ENCODE results near the gene LIMD2. TPM values are rescaled to one million over a fixed set of nuclear protein-coding genes. Genes with fewer than 3 reads are reported as not detected.

The LIMD2 gene
- total RNA-seq, 4 donors from 2014 or later: 1.6 to 8.5 (median 4.7) TPM

GRCh38 chr17:63652106-63652505, 47.8 kb downstream of the LIMD2 start:
- Histone ChIP-seq H3K27me3 (no peaks in the 10 kb centered on the region), H3K4me1 (peaks cover 0 to 3% (median 0%) of the 10 kb centered on the region in 3 donors), H3K4me3 (no peak overlapping the region), H3K36me3 (peaks cover 0 to 94% (median 16%) of the 10 kb centered on the region in 3 donors), H3K27ac (no peak overlapping the region), H3K9me3 (no peaks in the 10 kb centered on the region)
- WGBS, 2 donors: 57 to 60% methylated on average over 3 of the region's 3 CpGs
- TF ChIP-seq CTCF (IDR thresholded peaks at IDR 0.05) (no peak), POLR2A (IDR thresholded peaks at IDR 0.05) (no peak)
- intact Hi-C loops (cut with DNase I): no loop called here
- no peak for DNase-seq

GRCh38 chr17:63649813-63650212, 50.1 kb downstream of the LIMD2 start:
- Histone ChIP-seq H3K27ac (no peak overlapping the region), H3K36me3 (peaks cover 0 to 89% (median 16%) of the 10 kb centered on the region in 3 donors), H3K27me3 (no peaks in the 10 kb centered on the region), H3K4me1 (peaks cover 0 to 11% (median 5%) of the 10 kb centered on the region in 3 donors), H3K9me3 (no peaks in the 10 kb centered on the region), H3K4me3 (no peak overlapping the region)
- no peak for TF ChIP-seq POLR2A (IDR thresholded peaks at IDR 0.05)
- no peak for TF ChIP-seq CTCF (IDR thresholded peaks at IDR 0.05)
- intact Hi-C loops (cut with DNase I): no loop called here
- DNase-seq: no peak
- WGBS, 2 donors: 73 to 82% methylated on average over 1 of the region's 1 CpG

DNA sequence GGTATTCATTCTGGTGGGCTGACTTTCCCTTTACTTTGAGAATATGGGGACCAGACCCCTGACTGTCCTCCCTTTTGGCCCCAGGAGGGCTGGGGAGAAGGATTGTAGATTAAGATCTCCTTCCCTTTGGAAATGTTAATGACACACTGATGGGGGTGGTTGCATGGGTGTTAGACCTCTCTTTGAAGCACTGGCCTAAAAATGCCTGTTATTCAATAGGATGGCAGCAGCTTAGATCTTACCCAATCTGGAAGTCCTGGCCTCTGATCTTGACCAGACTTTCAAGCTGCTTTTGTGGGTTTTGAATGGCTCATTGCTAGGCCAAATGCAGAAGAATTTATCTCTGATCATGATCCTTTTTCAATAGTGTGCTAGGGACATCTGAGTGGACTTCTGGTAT, 52.0 kb downstream of the LIMD2 start:
- H3K4me1 ChIP-seq: peaks cover 0 to 8% (median 5%) of the 10 kb centered on the region in 3 donors
- H3K9me3 ChIP-seq: no peaks in the 10 kb centered on the region
- H3K36me3 ChIP-seq: peaks cover 0 to 86% (median 5%) of the 10 kb centered on the region in 3 donors
- no peaks in the 10 kb centered on the region for H3K27me3 ChIP-seq
- intact Hi-C loops (cut with DNase I): no loop called here
- no peak overlapping the region for H3K4me3 ChIP-seq
- H3K27ac ChIP-seq: no peak overlapping the region
- DNase-seq: no peak
- no peak for TF ChIP-seq CTCF (IDR thresholded peaks at IDR 0.05)
- no peak for TF ChIP-seq POLR2A (IDR thresholded peaks at IDR 0.05)

DNA sequence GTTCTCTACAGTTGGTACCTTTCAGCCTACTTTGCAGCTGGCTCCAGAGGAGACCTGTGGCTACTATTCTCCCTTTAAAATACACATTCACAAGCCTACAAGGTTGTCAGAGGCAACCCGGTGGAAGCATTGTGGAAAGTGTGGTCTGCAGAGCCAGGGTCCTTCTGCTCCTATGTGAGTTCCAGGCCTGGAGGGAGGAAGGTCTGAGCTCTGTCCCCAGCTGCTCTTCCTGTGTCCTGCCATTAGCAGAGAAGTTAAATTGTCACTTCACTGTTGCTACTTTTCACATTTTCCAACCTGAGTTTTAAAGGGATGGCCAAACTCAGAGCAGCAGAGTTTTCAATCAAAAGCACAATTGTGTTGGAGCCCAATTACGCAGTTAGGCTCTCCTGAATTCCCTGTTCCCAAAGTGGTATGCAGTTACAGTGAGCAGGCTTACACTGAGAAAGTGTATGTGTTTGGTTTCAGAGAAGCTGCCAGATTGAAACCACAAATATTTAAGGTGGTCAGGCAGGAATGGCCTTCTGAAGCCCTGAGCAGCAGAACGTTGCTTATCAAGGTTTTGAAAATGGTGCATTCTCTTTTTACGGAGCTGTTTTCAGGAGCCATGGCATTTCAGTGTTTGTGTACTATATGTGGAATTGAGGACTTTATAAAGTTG, 52.7 kb downstream of the LIMD2 start:
- no peak for TF ChIP-seq POLR2A (IDR thresholded peaks at IDR 0.05)
- TF ChIP-seq CTCF (IDR thresholded peaks at IDR 0.05): no peak
- intact Hi-C loops (cut with DNase I): no loop called here
- WGBS, 2 donors: 72 to 96% methylated on average over 4 of the region's 4 CpGs
- no peak for DNase-seq
- Histone ChIP-seq H3K36me3 (peaks cover 0 to 85% (median 0%) of the 10 kb centered on the region in 3 donors), H3K27ac (no peak overlapping the region), H3K9me3 (no peaks in the 10 kb centered on the region), H3K4me1 (peaks cover 0 to 8% (median 5%) of the 10 kb centered on the region in 3 donors), H3K27me3 (no peaks in the 10 kb centered on the region), H3K4me3 (no peak overlapping the region)

- DNase-seq: no peak
- TF ChIP-seq CTCF (IDR thresholded peaks at IDR 0.05) (no peak), POLR2A (IDR thresholded peaks at IDR 0.05) (no peak)
- intact Hi-C loops (cut with DNase I): no loop called here
- 60 to 100% methylated on average over 1 of the region's 1 CpG for WGBS, 2 donors
- H3K27ac ChIP-seq: peak overlapping the region in 1 of 4 donors; percentile 39
- H3K9me3 ChIP-seq: no peaks in the 10 kb centered on the region
- no peak overlapping the region for H3K4me3 ChIP-seq
- no peaks in the 10 kb centered on the region for H3K27me3 ChIP-seq
- peaks cover 0 to 84% (median 0%) of the 10 kb centered on the region in 3 donors for H3K36me3 ChIP-seq
- H3K4me1 ChIP-seq: peaks cover 0 to 8% (median 5%) of the 10 kb centered on the region in 3 donors
These were observed 53.5 kb downstream of the LIMD2 start for GRCh38 chr17:63646488-63646806.

Other genes with a start within 250 kb of the LIMD2 start
- gene ACE, start 223.1 kb downstream of the LIMD2 start, total RNA-seq: 1 to 10 TPM; 3.1 to 5.8 (median 4.2) TPM
- gene KCNH6, start 176.8 kb downstream of the LIMD2 start, total RNA-seq: not detected
- gene DCAF7, start 149.6 kb downstream of the LIMD2 start, total RNA-seq: 10 to 100 TPM; 24.8 to 29.7 (median 25.9) TPM
- 10 to 100 TPM in 3 of 4 donors, 1 to 10 TPM in 1; 7.6 to 16.6 (median 12.7) TPM for gene TACO1, start 99.2 kb downstream of the LIMD2 start, total RNA-seq
- 10 to 100 TPM; 14.0 to 38.9 (median 18.4) TPM for gene MAP3K3, start 77.7 kb downstream of the LIMD2 start, total RNA-seq
- 10 to 100 TPM in 3 of 4 donors, 1 to 10 TPM in 1; 9.2 to 25.4 (median 18.6) TPM for gene STRADA, start 41.7 kb upstream of the LIMD2 start, total RNA-seq
- 10 to 100 TPM; 55.9 to 66.4 (median 63.7) TPM for gene CCDC47, start 73.5 kb upstream of the LIMD2 start, total RNA-seq
- gene DDX42, start 74.0 kb upstream of the LIMD2 start, total RNA-seq: 10 to 100 TPM; 27.1 to 88.5 (median 51.9) TPM
- 10 to 100 TPM; 55.0 to 87.9 (median 80.7) TPM for gene PSMC5, start 127.3 kb upstream of the LIMD2 start, total RNA-seq
- 10 to 100 TPM; 19.8 to 52.3 (median 29.0) TPM for gene FTSJ3, start 127.5 kb upstream of the LIMD2 start, total RNA-seq
- 100 to 1,000 TPM; 111 to 161 (median 133) TPM for gene SMARCD2, start 142.6 kb upstream of the LIMD2 start, total RNA-seq
- not detected for gene CSH2, start 173.6 kb upstream of the LIMD2 start, total RNA-seq
- not detected for gene GH2, start 181.8 kb upstream of the LIMD2 start, total RNA-seq
- not detected for gene CSH1, start 196.4 kb upstream of the LIMD2 start, total RNA-seq
- gene CSHL1, start 211.1 kb upstream of the LIMD2 start, total RNA-seq: not detected
- gene GH1, start 218.7 kb upstream of the LIMD2 start, total RNA-seq: not detected
- gene CD79B, start 232.2 kb upstream of the LIMD2 start, total RNA-seq: 1 to 10 TPM in 3 of 4 donors, not detected in 1; 1.1 to 2.0 (median 1.3) TPM